Activated CD8-positive, alpha-beta memory T cell treated with anti-CD3 and anti-CD28 coated beads, Interleukin-2, amount 50 U/mL, for 4 hours (primary cell): ENCODE data around the gene TANC1.
"Not testable (repeated sequence)": the region's sequence is repeated elsewhere in the genome, so short reads cannot be mapped to it uniquely, and the experiment has no call there.

Experiments
- DNase-seq: peaks from one replicate; pipeline ENCODE4 v3.0.0-alpha.2; 2020

Gene TANC1

GRCh38 chr2:159124931-159125467 is 156.6 kb downstream of the TANC1 start:
- DNase-seq, result no peak

GRCh38 chr2:159125858-159126257 is 157.4 kb downstream of the TANC1 start:
- DNase-seq, result no peak

GRCh38 chr2:159126432-159127022 is 158.1 kb downstream of the TANC1 start:
- no peak for DNase-seq

GRCh38 chr2:159128191-159128590 is 159.8 kb downstream of the TANC1 start:
- no peak for DNase-seq

- no peak for DNase-seq
These were observed 160.8 kb downstream of the TANC1 start for GRCh38 chr2:159129269-159129668.

GRCh38 chr2:159129824-159130223 is 161.4 kb downstream of the TANC1 start:
- no peak for DNase-seq

- DNase-seq, result no peak
These were observed 161.9 kb downstream of the TANC1 start for GRCh38 chr2:159130302-159130701.

- no peak for DNase-seq
These were observed 162.9 kb downstream of the TANC1 start for GRCh38 chr2:159131267-159131913.

GRCh38 chr2:159131914-159132281 is 163.5 kb downstream of the TANC1 start:
- no peak for DNase-seq

GRCh38 chr2:159133797-159134196 is 165.4 kb downstream of the TANC1 start:
- no peak for DNase-seq

GRCh38 chr2:159134979-159135378 is 166.5 kb downstream of the TANC1 start:
- DNase-seq, result no peak

- no peak for DNase-seq
These were observed 168.0 kb downstream of the TANC1 start for GRCh38 chr2:159136391-159136790.

GRCh38 chr2:159137511-159138241 is 169.2 kb downstream of the TANC1 start:
- no peak for DNase-seq

GRCh38 chr2:159138642-159139182 is 170.3 kb downstream of the TANC1 start:
- DNase-seq, result no peak

GRCh38 chr2:159139216-159139933 is 170.9 kb downstream of the TANC1 start:
- DNase-seq, result no peak

- DNase-seq, result no peak
These were observed 171.8 kb downstream of the TANC1 start for GRCh38 chr2:159140070-159140769.

- not testable (repeated sequence) for DNase-seq
These were observed 172.4 kb downstream of the TANC1 start for GRCh38 chr2:159140821-159141220.

GRCh38 chr2:159144776-159145614 is 176.6 kb downstream of the TANC1 start:
- DNase-seq, result no peak

GRCh38 chr2:159145745-159146354 is 177.4 kb downstream of the TANC1 start:
- DNase-seq, result no peak

- DNase-seq, result no peak
These were observed 178.7 kb downstream of the TANC1 start for GRCh38 chr2:159146996-159147666.
